ENCODE data around the gene SMIM23.

- TF ChIP-seq CTCF (IDR thresholded peaks at IDR 0.05) (no peak), SMC3 (IDR thresholded peaks at IDR 0.05; ENCODE audit: low read depth, low read length) (no peak), POLR2AphosphoS5 (IDR thresholded peaks at IDR 0.05; ENCODE audit: low read depth, low read length) (no peak), TCF12 (IDR thresholded peaks at IDR 0.05) (no peak)
Measured at GRCh38 chr5:171773106-171773505, 12.5 kb upstream of the SMIM23 start.
